ENCODE data around the gene MICAL3.

Gene MICAL3

GRCh38 chr22:17738386-17739128, 285.8 kb downstream of the MICAL3 start:
- no peak for DNase-seq
